GM18861 (cell line): ENCODE results near the gene ATP8B1.
"Not testable (repeated sequence)": the region's sequence is repeated elsewhere in the genome, so short reads cannot be mapped to it uniquely, and the experiment has no call there.

Experiments used
- ATAC-seq: cut with Tn5 transposase; IDR thresholded peaks from one replicate; pipeline ENCODE4 v1.9.1; 2021; ENCODE audit not compliant: unreplicated experiment

The ATP8B1 gene

GRCh38 chr18:57733861-57734260 is 69.3 kb downstream of the ATP8B1 start:
- ATAC-seq: no peak

GRCh38 chr18:57730146-57730545 is 73.0 kb downstream of the ATP8B1 start:
- no peak for ATAC-seq

DNA sequence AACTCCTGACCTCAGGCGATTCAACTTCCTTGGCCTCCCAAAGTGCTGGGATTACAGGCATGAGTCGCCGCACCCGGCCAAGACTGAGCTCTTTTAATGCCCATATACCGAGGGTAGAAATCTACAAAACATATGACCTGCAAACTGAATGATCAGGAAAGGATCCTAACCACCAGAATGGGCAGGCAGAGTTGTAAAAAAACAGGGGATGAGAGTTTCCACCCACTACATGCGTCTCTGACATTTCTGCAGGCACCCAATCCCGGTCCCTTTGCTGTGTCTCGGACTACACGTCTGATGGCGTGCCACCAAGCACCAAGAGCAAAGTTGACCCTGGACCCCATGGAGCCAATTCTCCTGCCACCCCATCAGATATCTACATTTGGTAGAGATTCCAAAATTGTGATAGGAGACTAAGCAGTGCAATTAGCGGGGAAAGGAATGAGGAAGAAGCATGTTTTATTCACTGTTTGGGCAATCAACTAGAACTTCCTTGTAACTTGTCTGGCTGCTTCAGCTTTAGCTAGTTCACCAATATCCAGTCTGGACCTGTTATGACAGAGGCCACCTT is 74.1 kb downstream of the ATP8B1 start:
- ATAC-seq: no peak

DNA sequence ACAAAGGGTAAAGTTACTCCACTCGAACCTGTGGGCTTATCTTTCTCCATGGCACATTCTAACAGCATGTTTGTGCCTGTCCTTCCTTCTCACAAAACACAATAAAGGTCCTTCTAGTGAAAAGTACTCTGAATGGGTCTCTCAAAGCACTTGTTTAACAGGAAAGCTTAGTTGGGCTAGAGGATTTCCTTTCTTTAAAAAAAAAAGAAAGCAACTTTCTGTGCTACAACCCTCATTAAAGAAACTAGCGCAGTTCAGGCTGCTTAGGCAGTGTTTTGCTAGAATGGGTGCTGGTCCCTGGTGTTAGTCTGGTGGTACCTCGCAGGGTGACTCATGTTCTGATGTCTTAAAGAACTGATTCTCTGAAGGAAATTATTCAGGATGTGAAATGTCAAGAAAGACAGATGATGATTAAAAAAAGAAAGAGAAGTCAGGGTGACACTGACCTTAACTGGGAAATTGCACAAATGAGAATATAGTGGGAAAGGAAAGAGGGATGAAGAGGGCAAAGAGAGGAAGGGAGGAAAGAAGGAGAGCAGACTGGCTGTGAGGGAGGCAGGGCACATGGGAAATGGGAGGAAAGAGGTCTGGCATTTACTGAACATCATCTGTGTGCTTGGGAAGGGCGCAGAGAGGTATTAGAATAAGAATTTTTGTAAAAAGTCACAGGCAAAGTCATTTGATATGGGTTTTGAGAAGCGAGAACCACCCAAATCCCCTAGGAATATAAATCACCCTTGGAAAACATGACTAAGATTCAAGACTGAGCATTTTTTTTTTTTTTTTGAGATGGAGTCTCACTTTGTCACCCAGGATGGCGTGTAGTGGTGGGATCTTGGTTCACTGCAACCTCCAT is 74.9 kb downstream of the ATP8B1 start:
- no peak for ATAC-seq

DNA sequence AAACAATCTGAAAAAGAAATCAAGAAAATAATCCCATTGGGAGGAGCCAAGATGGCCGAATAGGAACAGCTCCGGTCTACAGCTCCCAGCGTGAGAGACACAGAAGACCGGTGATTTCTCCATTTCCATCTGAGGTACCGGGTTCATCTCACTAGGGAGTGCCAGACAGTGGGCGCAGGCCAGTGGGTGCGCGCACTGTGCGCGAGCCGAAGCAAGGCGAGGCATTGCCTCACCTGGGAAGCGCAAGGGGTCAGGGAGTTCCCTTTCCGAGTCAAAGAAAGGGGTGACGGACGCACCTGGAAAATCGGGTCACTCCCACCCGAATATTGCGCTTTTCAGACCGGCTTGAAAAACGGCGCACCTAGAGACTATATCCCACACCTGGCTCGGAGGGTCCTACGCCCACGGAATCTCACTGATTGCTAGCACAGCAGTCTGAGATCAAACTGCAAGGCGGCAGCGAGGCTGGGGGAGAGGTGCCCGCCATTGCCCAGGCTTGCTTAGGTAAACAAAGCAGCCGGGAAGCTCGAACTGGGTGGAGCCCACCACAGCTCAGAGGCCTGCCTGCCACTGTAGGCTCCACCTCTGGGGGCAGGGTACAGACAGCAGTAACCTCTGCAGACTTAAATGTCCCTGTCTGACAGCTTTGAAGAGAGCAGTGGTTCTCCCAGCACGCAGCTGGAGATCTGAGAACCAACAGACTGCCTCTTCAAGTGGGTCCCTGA is 83.7 kb downstream of the ATP8B1 start:
- ATAC-seq: not testable (repeated sequence)

DNA sequence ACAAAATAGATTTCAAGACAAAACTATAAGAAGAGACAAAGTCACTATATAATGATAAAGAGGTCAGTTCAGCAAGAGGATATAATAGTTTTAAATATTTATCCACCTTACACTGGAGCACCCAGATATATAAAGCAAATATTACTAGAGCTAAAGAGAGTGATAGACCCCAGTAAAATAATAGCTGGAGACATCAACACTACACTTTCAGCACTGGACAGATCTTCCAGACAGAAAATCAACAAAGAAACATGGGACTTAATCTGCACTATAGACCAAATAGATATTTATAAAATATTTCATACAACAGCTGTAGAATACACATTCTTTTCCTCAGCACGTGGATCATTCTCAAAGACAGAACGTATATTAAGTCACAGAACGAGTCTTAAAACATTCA is 86.6 kb downstream of the ATP8B1 start:
- ATAC-seq: no peak

- no peak for ATAC-seq
Observed at GRCh38 chr18:57715671-57716070, 87.4 kb downstream of the ATP8B1 start.

DNA sequence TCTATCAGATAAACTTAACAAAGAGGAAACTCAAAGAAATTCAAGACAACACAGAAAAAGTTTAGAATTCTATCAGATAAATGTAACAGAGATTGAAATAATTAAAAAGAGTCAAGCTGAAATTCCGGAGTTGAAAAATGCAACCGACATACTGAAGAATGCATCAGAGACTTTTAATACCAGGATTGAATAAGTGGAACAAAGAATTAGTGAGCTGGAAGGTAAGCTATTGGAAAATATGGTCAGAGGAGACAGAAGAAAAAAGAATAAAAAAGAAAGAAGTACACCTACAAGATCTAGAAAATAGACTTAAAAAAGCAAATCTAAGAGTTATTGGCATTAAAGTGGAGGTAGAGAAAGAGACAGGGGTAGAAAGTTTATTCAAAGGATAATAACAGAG is 88.0 kb downstream of the ATP8B1 start:
- no peak for ATAC-seq

DNA sequence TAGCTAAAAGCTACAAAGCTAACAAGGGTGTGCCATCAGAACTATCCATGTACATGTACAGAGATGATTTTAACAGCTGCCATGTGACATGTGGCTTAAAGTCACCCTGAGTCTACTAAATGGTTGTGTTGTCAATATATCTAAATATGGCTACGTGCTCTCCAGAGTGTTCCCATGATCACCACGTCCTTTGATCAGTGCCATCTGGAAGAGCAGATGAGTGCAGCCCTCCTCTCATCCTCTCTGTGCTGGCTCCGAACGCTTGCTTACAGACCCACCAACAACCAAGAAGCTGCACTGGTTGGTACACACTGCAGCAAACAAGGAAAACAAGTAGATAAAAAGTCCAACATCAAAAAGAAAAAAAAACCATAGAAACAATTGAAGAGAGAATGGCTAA is 92.9 kb downstream of the ATP8B1 start:
- no peak for ATAC-seq

DNA sequence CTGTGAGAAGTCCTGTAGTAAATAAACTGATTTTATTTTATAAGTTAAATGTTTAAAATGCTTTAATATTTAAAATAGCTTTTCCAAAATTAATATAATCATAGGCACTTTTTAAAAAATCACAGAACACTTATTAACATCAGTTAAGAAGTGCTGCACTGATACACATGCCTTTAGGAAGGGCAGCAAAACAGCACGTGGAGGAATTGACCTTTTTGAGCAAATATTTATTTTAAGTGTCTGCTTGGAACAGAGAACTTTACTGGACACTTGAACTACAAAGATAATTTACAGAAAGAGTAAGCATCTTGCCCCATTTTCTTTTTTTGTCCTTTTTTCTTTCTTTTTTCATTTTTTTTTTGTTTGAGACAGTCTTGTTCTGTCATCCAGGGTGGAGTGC is 93.8 kb downstream of the ATP8B1 start:
- ATAC-seq: no peak

DNA sequence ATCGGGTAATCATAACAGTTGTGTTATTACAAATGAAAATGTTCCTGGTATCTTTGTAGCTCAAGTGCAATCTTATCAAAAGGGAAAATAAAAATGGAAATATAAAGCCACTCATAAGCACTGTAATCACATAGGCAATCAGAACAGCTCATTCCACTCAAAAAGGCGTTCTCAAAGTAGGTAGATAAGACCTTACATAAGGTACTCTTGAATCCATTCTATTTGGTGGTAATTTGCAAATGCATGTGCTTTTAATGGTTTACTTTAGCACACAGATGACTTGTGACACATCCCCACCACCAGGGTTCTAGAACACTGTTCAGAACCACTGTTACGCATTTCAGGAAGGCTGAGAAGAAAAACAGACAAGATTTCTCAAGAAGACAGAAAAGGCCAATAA is 94.8 kb downstream of the ATP8B1 start:
- ATAC-seq: no peak

DNA sequence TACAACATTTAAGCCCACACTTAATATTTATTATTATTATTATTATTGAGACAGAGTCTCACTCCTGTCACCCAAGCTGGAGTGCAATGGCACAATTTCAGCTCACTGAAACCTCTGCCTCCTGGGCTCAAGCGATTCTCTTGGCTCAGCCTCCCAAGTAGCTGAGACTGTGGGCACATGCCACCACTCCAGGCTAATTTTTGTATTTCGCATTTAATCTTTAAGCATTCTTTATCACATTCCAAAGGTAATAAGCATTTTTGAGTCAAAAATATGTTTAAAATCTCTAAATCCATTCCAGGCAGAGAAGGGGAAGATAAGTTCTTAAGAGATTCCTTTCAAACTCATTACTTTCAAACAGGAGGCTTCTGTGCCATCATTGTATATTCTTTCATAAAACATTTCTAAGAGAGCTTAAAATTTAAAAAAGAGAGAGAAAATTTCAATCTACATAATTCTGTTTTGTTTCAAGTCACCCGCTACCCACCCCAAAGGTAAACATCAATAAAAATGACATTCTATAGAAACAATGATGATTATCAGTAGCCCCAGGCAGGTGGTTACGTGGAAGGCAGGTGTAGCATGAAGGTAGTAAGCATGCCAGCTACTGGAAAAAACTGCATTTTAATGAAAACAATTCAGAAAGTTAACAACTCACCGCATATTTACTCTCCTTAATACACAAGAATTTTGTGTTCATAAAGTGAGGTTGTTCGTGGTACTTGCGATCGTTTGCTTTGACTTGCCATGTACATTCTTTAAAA is 97.1 kb downstream of the ATP8B1 start:
- no peak for ATAC-seq

GRCh38 chr18:57705011-57705410 is 98.1 kb downstream of the ATP8B1 start:
- no peak for ATAC-seq

DNA sequence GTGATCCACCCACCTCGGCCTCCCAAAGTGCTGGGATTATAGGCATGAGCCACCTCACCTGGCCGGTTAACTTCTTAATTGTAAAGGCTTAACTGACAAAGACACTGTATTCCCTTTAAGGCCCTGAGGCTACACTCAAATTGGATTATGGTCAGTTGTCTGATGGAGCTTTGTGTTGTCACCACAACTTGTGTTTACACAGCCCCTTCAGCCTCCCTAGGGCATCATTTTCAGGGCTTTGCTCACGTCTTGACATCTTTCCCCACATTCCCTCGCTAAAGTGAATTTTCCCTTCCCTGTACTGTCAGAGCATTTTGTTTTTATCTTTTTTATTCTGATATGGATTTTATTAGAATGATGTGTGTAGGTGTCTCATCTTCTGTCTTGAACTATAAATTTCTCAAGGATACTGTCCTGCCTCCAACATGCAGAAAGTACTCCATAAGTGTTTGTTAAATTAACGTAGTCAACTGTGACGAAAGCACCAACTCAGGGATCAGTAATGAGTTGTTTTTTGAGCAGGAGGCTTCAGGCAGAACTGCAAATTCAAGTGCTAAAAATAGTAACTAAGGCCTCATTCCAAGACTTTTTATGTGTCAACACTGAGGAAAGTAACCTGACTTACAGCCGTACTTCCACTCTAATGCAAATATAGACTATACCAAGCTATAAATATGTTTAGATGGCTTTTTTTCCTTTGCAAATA is 104.4 kb downstream of the ATP8B1 start:
- no peak for ATAC-seq

DNA sequence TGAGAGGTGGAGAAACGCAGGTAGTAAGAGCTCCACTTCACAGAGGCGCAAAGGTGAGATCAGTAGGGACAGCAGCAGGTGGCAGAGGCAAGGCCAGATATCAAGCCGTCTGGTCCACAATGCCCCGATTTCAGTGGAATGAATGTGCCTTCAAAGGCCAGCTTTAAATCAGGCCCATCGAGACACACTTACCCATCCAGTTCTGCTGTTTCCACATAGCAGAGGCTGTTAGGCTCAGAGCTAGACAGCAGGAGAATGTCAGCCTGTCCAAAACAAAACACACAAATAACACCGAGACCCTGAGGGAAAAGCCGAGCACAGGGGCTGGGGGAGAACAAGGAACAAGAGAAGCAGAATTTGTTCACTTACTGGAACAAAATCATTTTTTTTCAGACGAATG is 105.7 kb downstream of the ATP8B1 start:
- no peak for ATAC-seq

GRCh38 chr18:57696271-57696670 is 106.8 kb downstream of the ATP8B1 start:
- ATAC-seq: no peak

- no peak for ATAC-seq
Observed at GRCh38 chr18:57691363-57691762, 111.8 kb downstream of the ATP8B1 start.

DNA sequence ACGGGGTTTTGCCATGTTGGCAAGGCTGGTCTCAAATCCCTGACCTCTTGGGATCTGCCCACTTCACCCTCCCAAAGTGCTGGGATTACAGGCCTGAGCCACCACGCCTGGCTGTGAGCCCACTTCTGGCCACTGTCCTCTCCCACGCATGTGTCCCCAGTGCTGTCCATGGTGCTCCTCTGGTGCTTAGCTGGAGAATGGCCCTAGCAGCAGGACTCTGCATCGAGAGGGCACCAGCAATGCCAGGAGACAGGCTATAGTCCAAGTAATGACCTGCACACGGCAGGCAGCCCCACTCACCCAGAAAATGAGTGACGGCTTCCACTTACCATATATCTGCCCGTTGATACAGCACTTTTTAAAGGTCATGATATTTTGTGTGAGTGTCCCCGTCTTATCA is 115.1 kb downstream of the ATP8B1 start:
- ATAC-seq: no peak

DNA sequence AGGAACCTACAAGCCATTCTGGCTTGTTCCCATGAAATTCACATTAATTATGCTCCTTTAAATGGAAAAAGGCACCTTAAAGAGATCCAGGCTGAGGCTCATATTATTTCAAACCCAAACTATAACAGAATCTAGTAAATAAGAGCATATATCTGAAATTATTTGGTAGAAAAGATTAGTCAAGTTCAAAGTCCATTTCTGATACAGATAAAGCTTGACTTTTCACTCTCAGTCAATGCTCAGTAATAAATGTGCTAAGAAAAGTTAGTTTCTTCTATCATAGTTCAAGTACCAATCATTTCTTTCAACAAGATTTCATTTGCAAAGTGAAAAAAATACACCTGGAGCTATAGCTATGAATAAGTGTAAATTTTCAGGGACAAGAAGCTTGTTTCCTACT is 119.6 kb downstream of the ATP8B1 start:
- no peak for ATAC-seq

DNA sequence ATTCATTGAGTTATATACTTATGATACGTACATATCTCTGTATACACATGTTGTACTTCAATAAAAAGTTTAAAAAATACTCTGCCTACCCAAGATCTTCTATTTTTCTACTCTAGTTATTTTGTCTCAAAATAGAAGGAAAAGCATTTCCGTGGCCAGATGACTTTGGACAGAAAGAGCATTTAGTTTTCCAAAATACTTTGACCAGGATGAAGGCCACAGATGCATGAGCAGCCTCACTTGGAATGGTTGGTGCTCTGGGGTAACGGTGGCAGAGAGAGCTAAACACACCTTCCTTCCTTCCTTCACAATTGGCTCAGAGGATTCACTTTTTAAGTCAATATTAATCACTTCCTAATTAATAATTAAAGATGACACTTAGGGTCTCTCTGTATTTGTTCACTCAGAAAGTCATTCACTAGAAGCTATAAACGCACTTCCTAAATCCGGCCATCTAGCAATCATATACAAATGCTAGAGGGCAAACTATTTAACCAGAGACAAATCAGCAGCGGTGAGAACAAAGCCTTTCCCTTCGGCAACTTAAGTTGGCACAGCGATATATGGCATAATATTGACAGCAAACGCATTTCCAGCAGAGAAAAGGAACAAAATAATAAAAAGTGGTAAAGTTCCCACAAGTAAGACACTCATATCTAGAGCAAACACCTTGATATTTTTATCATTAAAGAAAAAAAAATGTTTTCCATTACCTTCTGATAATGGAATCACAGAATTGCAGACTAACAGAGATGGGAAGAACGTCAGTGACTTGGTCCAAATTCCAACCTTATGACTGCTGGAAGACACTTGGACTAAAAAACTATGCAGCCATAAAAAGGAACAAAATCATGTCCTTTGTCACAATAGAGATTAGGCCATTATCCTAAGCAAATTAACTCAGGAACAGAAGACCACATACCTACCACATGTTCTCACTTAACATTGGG is 125.6 kb downstream of the ATP8B1 start:
- no peak for ATAC-seq
